ENCODE results near the gene LPP. TPM values are rescaled to one million over a fixed set of nuclear protein-coding genes. Genes with fewer than 3 reads are reported as not detected.
A peak's percentile ranks its signal among the peaks of the same experiment; 100 is the strongest.

LPP gene
- total RNA-seq, 1 donor from 2014 or later: 1,791 TPM

GRCh38 chr3:188469228-188469885 is 315.4 kb downstream of the LPP start:
- no peak for DNase-seq (ENCODE audit: low spot score in 2 of 2)
- intact Hi-C loops (cut with DNase I): no loop called here
- Histone ChIP-seq H3K4me3 (no peak overlapping the region), H3K36me3 (no peaks in the 10 kb centered on the region), H3K4me1 (peaks cover 0 to 46% of the 10 kb centered on the region in 2 donors), H3K27me3 (no peaks in the 10 kb centered on the region), H3K9me3 (no peaks in the 10 kb centered on the region), H3K27ac (peak overlapping the region; percentile 10 to 30)
- TF ChIP-seq CTCF (IDR thresholded peaks at IDR 0.05): no peak

GRCh38 chr3:188470508-188471130 is 316.7 kb downstream of the LPP start:
- Histone ChIP-seq H3K4me3 (no peak overlapping the region), H3K27ac (peak overlapping the region; percentile 47 to 56), H3K36me3 (no peaks in the 10 kb centered on the region), H3K4me1 (peaks cover 0 to 46% of the 10 kb centered on the region in 2 donors), H3K9me3 (no peaks in the 10 kb centered on the region), H3K27me3 (no peaks in the 10 kb centered on the region)
- no peak for TF ChIP-seq CTCF (IDR thresholded peaks at IDR 0.05)
- DNase-seq (ENCODE audit: low spot score in 2 of 2): no peak
- intact Hi-C loops (cut with DNase I): no loop called here

GRCh38 chr3:188471723-188472122 is 317.8 kb downstream of the LPP start:
- peaks cover 0 to 43% of the 10 kb centered on the region in 2 donors for H3K4me1 ChIP-seq
- no peak for DNase-seq (ENCODE audit: low spot score in 2 of 2)
- H3K4me3 ChIP-seq: no peak overlapping the region
- no peak for TF ChIP-seq CTCF (IDR thresholded peaks at IDR 0.05)
- intact Hi-C loops (cut with DNase I): no loop called here
- no peaks in the 10 kb centered on the region for H3K9me3 ChIP-seq
- H3K27me3 ChIP-seq: no peaks in the 10 kb centered on the region
- no peaks in the 10 kb centered on the region for H3K36me3 ChIP-seq
- H3K27ac ChIP-seq: peak overlapping the region; percentile 45 to 56

GRCh38 chr3:188472336-188472735 is 318.4 kb downstream of the LPP start:
- Histone ChIP-seq H3K27me3 (no peaks in the 10 kb centered on the region), H3K27ac (peak overlapping the region; percentile 50 to 56), H3K36me3 (no peaks in the 10 kb centered on the region), H3K9me3 (no peaks in the 10 kb centered on the region), H3K4me3 (no peak overlapping the region), H3K4me1 (peaks cover 0 to 49% of the 10 kb centered on the region in 2 donors)
- DNase-seq (ENCODE audit: low spot score in 2 of 2): no peak
- TF ChIP-seq CTCF (IDR thresholded peaks at IDR 0.05): no peak
- intact Hi-C loops (cut with DNase I): no loop called here

- Histone ChIP-seq H3K36me3 (no peaks in the 10 kb centered on the region), H3K9me3 (no peaks in the 10 kb centered on the region), H3K4me3 (no peak overlapping the region), H3K27me3 (no peaks in the 10 kb centered on the region), H3K27ac (peak overlapping the region; percentile 29 to 56), H3K4me1 (peaks cover 0 to 48% of the 10 kb centered on the region in 2 donors)
- DNase-seq (ENCODE audit: low spot score in 2 of 2): no peak
- intact Hi-C loops (cut with DNase I): no loop called here
- TF ChIP-seq CTCF (IDR thresholded peaks at IDR 0.05): no peak
Observed at GRCh38 chr3:188473045-188473444, 319.1 kb downstream of the LPP start.
